Cardiac fibroblast (primary cell): Measurements from ENCODE around the gene YEATS2.

ENCODE experiments used
- DNase-seq, 2 donors: peaks; one replicate each; pipeline versions ENCODE4 v3.0.0 to v3.0.0-alpha.2; 2010; ENCODE audit warnings: low read depth in 2 of 2
- H3K4me3 ChIP-seq, 2 donors: replicated peaks in 1 of 2; 1 replicate in 1 of 2; 2 replicates in 1 of 2; pipeline ENCODE4 v1.5.1; 2011; ENCODE audit warnings: low read depth in 2 of 2, low read length in 2 of 2, mild to moderate bottlenecking in 2 of 2, moderate library complexity in 1 of 2
- CTCF ChIP-seq: IDR thresholded peaks from one replicate; pipeline ENCODE4 v1.5.1; 2011; ENCODE audit warnings: low read depth, mild to moderate bottlenecking, low read length, inconsistent platforms

Gene YEATS2

GRCh38 chr3:183800243-183800863 is 102.8 kb downstream of the YEATS2 start:
- no peak for DNase-seq
- TF ChIP-seq CTCF, result no peak
- H3K4me3 ChIP-seq, result no peak overlapping the region

GRCh38 chr3:183801601-183802000 is 104.0 kb downstream of the YEATS2 start:
- DNase-seq, result no peak
- H3K4me3 ChIP-seq, result no peak overlapping the region
- TF ChIP-seq CTCF, result no peak

- no peak for TF ChIP-seq CTCF
- peak in 1 of 2 donors; percentile 43 for DNase-seq
- H3K4me3 ChIP-seq, result no peak overlapping the region
Measured at GRCh38 chr3:183802989-183803388, 105.4 kb downstream of the YEATS2 start.

- H3K4me3 ChIP-seq, result no peak overlapping the region
- no peak for DNase-seq
- TF ChIP-seq CTCF, result no peak
Measured at GRCh38 chr3:183807209-183807728, 109.7 kb downstream of the YEATS2 start.

GRCh38 chr3:183807881-183808280 is 110.3 kb downstream of the YEATS2 start:
- no peak for TF ChIP-seq CTCF
- no peak overlapping the region for H3K4me3 ChIP-seq
- DNase-seq, result no peak

- H3K4me3 ChIP-seq, result no peak overlapping the region
- no peak for TF ChIP-seq CTCF
Measured at GRCh38 chr3:183808355-183808754, 110.8 kb downstream of the YEATS2 start.

GRCh38 chr3:183809270-183809669 is 111.7 kb downstream of the YEATS2 start:
- TF ChIP-seq CTCF, result no peak
- DNase-seq, result no peak

More at GRCh38 chr3:183808355-183808754, 110.8 kb downstream of the YEATS2 start:
- DNase-seq, result no peak

More at GRCh38 chr3:183809270-183809669, 111.7 kb downstream of the YEATS2 start:
- no peak overlapping the region for H3K4me3 ChIP-seq
